WTC11 (cell line): ENCODE measurements around the gene KDM2A. TPM values are rescaled to one million over a fixed set of nuclear protein-coding genes. Genes with fewer than 3 reads are reported as not detected.

ENCODE experiments used
- ATAC-seq: fragments of 200-7000 bp; cut with Tn5 transposase; 2 replicates; pipeline ENCODE4 v1.10.0; 2021; ENCODE audit warnings: mild to moderate bottlenecking, moderate library complexity
- CTCF ChIA-PET: fragments of 300-600 bp; sonication (Branson Sonifier 250); formaldehyde crosslinking; loops from one replicate; lab custom pipeline; 2021; ENCODE audit warnings: antibody characterized with exemption; lab: Charles Lee
- POLR2A ChIA-PET: fragments of 350-600 bp; sonication (Branson Sonifier 250); formaldehyde crosslinking; loops from one replicate; lab custom pipeline; 2021; ENCODE audit warnings: antibody characterized with exemption; lab: Charles Lee
- DNase-seq: peaks from one replicate; pipeline ENCODE4 v3.0.0; 2021; ENCODE audit warnings: low spot score
- H3K27ac Mint-ChIP-seq: 2 replicates; pipeline ENCODE4 v1.8.0; 2021; ENCODE audit warnings: mixed read lengths
- H3K27me3 Mint-ChIP-seq: 2 replicates; pipeline ENCODE4 v1.8.0; 2021; ENCODE audit warnings: low read depth, mild to moderate bottlenecking, moderate library complexity, mixed read lengths
- H3K36me3 Mint-ChIP-seq: 2 replicates; pipeline ENCODE4 v1.8.0; 2021; ENCODE audit warnings: mixed read lengths
- H3K4me1 Mint-ChIP-seq: 2 replicates; pipeline ENCODE4 v1.8.0; 2022; ENCODE audit warnings: mixed read lengths
- H3K4me3 Mint-ChIP-seq: 2 replicates; pipeline ENCODE4 v1.8.0; 2021; ENCODE audit warnings: mild to moderate bottlenecking, moderate library complexity, mixed read lengths
- H3K9me3 Mint-ChIP-seq: 2 replicates; pipeline ENCODE4 v1.8.0; 2021; ENCODE audit warnings: mixed read lengths
- ATF1 ChIP-seq: sonication (generic); formaldehyde crosslinking; IDR thresholded peaks from 2 replicates; pipeline ENCODE4 v1.8.1; 2023; ENCODE audit warnings: mild to moderate bottlenecking, moderate library complexity, missing genetic modification reagents
- EMX1 ChIP-seq: fragments of 250-450 bp; sonication (Bioruptor Pico); IDR thresholded peaks from 2 replicates; pipeline ENCODE4 v1.8.0; 2021; ENCODE audit warnings: mild to moderate bottlenecking
- ESRRA ChIP-seq: sonication (generic); formaldehyde crosslinking; IDR thresholded peaks from 2 replicates; pipeline ENCODE4 v1.8.1; 2022; ENCODE audit warnings: mild to moderate bottlenecking, missing genetic modification reagents, borderline replicate concordance
- ETV6 ChIP-seq: sonication (generic); formaldehyde crosslinking; IDR thresholded peaks from 2 replicates; pipeline ENCODE4 v1.8.1; 2022; ENCODE audit warnings: mild to moderate bottlenecking, missing genetic modification reagents
- IRF2 ChIP-seq: sonication (generic); formaldehyde crosslinking; IDR thresholded peaks from 2 replicates; pipeline ENCODE4 v1.8.0; 2022; ENCODE audit warnings: low read depth, missing genetic modification reagents, borderline replicate concordance
- JAZF1 ChIP-seq: fragments of 250-450 bp; sonication (Bioruptor Pico); IDR thresholded peaks from 2 replicates; pipeline ENCODE4 v1.9.0; 2021; ENCODE audit warnings: moderate library complexity, mild to moderate bottlenecking, inconsistent platforms
- JUN ChIP-seq: sonication (generic); formaldehyde crosslinking; IDR thresholded peaks from 2 replicates; pipeline ENCODE4 v1.8.0; 2023; ENCODE audit warnings: mild to moderate bottlenecking, missing genetic modification reagents
- NFYB ChIP-seq: sonication (generic); formaldehyde crosslinking; conservative IDR thresholded peaks from 2 replicates; pipeline ENCODE4 v1.8.0; 2022; ENCODE audit warnings: low read depth, missing genetic modification reagents
- NR2C2 ChIP-seq: sonication (generic); formaldehyde crosslinking; IDR thresholded peaks from 2 replicates; pipeline ENCODE4 v1.8.0; 2022; ENCODE audit warnings: mild to moderate bottlenecking, missing genetic modification reagents
- PREB ChIP-seq: sonication (generic); formaldehyde crosslinking; IDR thresholded peaks from 2 replicates; pipeline ENCODE4 v1.8.1; 2022; ENCODE audit warnings: mild to moderate bottlenecking, missing genetic modification reagents, moderate library complexity, borderline replicate concordance
- RORB ChIP-seq: fragments of 250-450 bp; sonication (Bioruptor Pico); IDR thresholded peaks from 2 replicates; pipeline ENCODE4 v1.9.0; 2021; ENCODE audit warnings: mild to moderate bottlenecking
- SP1 ChIP-seq: sonication (generic); formaldehyde crosslinking; conservative IDR thresholded peaks from 2 replicates; pipeline ENCODE4 v1.8.1; 2022; ENCODE audit warnings: missing genetic modification reagents
- ZNF219 ChIP-seq: sonication (generic); formaldehyde crosslinking; IDR thresholded peaks from 2 replicates; pipeline ENCODE4 v1.8.0; 2023; ENCODE audit warnings: missing genetic modification reagents, mild to moderate bottlenecking, borderline replicate concordance
- ZNF263 ChIP-seq: sonication (generic); formaldehyde crosslinking; IDR thresholded peaks from 2 replicates; pipeline ENCODE4 v1.8.1; 2022; ENCODE audit warnings: low read depth, mild to moderate bottlenecking, moderate library complexity, missing genetic modification reagents
- ZNF423 ChIP-seq: fragments of 250-450 bp; sonication (Bioruptor Pico); IDR thresholded peaks from 2 replicates; pipeline ENCODE4 v2.1.2; 2022; ENCODE audit warnings: mild to moderate bottlenecking, moderate library complexity
- total RNA-seq: library from RNA; stranded (reverse); gene quantifications from 3 replicates; pipeline ENCODE4 v1.2.3, GENCODE V29; 2021
- TF ChIP-seq, protein P1 (sequence below): fragments of 250-450 bp; sonication (Bioruptor Pico); IDR thresholded peaks from 2 replicates; pipeline ENCODE4 v1.9.0; 2021; ENCODE audit warnings: mild to moderate bottlenecking
- TF ChIP-seq, protein P2 (sequence below): sonication (generic); formaldehyde crosslinking; IDR thresholded peaks from 2 replicates; pipeline ENCODE4 v1.8.0; 2022; ENCODE audit warnings: mild to moderate bottlenecking, missing genetic modification reagents
- TF ChIP-seq, protein P3 (sequence below): sonication (generic); formaldehyde crosslinking; IDR thresholded peaks from 2 replicates; pipeline ENCODE4 v1.8.1; 2022; ENCODE audit warnings: low read depth, missing genetic modification reagents, borderline replicate concordance
- TF ChIP-seq, protein P4 (sequence below): fragments of 250-450 bp; sonication (Bioruptor Pico); IDR thresholded peaks from 2 replicates; pipeline ENCODE4 v1.8.0; 2021; ENCODE audit warnings: mild to moderate bottlenecking
- TF ChIP-seq, protein P5 (sequence below): sonication (generic); formaldehyde crosslinking; IDR thresholded peaks from 2 replicates; pipeline ENCODE4 v1.8.1; 2023; ENCODE audit warnings: mild to moderate bottlenecking, missing genetic modification reagents, moderate library complexity

KDM2A gene
- total RNA-seq, 1 experiment from 2014 or later = 58.0 TPM

GRCh38 chr11:67079065-67079705, 39.9 kb upstream of the KDM2A start:
- no peak overlapping the region for H3K4me3 Mint-ChIP-seq
- TF ChIP-seq ZNF263 (CRISPR knock-in tag) (no peak), ESRRA (no peak), EMX1 (CRISPR knock-in tag) (no peak)
- POLR2A ChIA-PET = interaction anchor here (0.5 kb wide), 1 partner anchor 65 kb away, joined by 3 read pairs; no protein-coding TSS in a partner anchor

GRCh38 chr11:67082071-67082791, 36.8 kb upstream of the KDM2A start:
- peaks cover 24% of the 10 kb centered on the region for H3K4me1 Mint-ChIP-seq
- H3K27me3 Mint-ChIP-seq = no peaks in the 10 kb centered on the region
- H3K9me3 Mint-ChIP-seq = no peaks in the 10 kb centered on the region
- ATAC-seq = peak; percentile 61
- TF ChIP-seq JUN (CRISPR knock-in tag) (no peak), ZNF219 (no peak), PREB (no peak), SP1 (0 out of 2 replicates have a peak, but pooled peaks have one; percentile 12), ZNF423 (CRISPR knock-in tag) (0 out of 2 replicates have a peak, but pooled peaks have one; percentile 38)
- TF ChIP-seq, all 79 proteins: peak for 2
- peak; percentile 52 for DNase-seq
- POLR2A ChIA-PET = interaction anchor here (0.9 kb wide), 1 partner anchor 10 kb away, joined by 3 read pairs; no protein-coding TSS in a partner anchor
- H3K4me3 Mint-ChIP-seq = peak overlapping the region; percentile 62
- no peak overlapping the region for H3K27ac Mint-ChIP-seq
- no peaks in the 10 kb centered on the region for H3K36me3 Mint-ChIP-seq
- CTCF ChIA-PET = interaction anchor here (0.5 to 3.8 kb wide), 27 partner anchors 8 to 946 kb away, joined by 3 to 42 read pairs (median 4); partner anchors contain the start of genes KDM2A and RHOD

More at GRCh38 chr11:67079065-67079705, 39.9 kb upstream of the KDM2A start:
- H3K4me1 Mint-ChIP-seq = peaks cover 27% of the 10 kb centered on the region
- 0 out of 2 replicates have a peak overlapping the region, but pooled peaks have one; percentile 32 for H3K27ac Mint-ChIP-seq
- ATAC-seq = no peak
- H3K36me3 Mint-ChIP-seq = no peaks in the 10 kb centered on the region
- no peaks in the 10 kb centered on the region for H3K9me3 Mint-ChIP-seq
- H3K27me3 Mint-ChIP-seq = no peaks in the 10 kb centered on the region; the same call in 1 of the 2 replicates
- DNase-seq = no peak
- CTCF ChIA-PET = interaction anchor here (3.8 kb wide), 1 partner anchor 24 kb away, joined by 42 read pairs; the partner anchor contains the start of gene RHOD

- ATAC-seq (no peak), DNase-seq (no peak)
- ChIA-PET CTCF (interaction anchor here (0.6 to 1.2 kb wide), 4 partner anchors 11 to 141 kb away, joined by 3 to 5 read pairs (median 3); no protein-coding TSS in a partner anchor), POLR2A (interaction anchor here (0.6 kb wide), 1 partner anchor 8 kb away, joined by 5 read pairs; no protein-coding TSS in a partner anchor)
- H3K9me3 Mint-ChIP-seq = no peaks in the 10 kb centered on the region
- H3K27ac Mint-ChIP-seq = no peak overlapping the region
- no peak overlapping the region for H3K4me3 Mint-ChIP-seq
- H3K27me3 Mint-ChIP-seq = no peaks in the 10 kb centered on the region
- H3K36me3 Mint-ChIP-seq = no peaks in the 10 kb centered on the region
- H3K4me1 Mint-ChIP-seq = peaks cover 17% of the 10 kb centered on the region
- TF ChIP-seq ETV6 (CRISPR knock-in tag) (no peak), NFYB (CRISPR knock-in tag) (no peak), RORB (CRISPR knock-in tag) (no peak), JAZF1 (no peak), IRF2 (no peak), NR2C2 (CRISPR knock-in tag) (no peak), ATF1 (no peak)
- TF ChIP-seq, protein P1, sequence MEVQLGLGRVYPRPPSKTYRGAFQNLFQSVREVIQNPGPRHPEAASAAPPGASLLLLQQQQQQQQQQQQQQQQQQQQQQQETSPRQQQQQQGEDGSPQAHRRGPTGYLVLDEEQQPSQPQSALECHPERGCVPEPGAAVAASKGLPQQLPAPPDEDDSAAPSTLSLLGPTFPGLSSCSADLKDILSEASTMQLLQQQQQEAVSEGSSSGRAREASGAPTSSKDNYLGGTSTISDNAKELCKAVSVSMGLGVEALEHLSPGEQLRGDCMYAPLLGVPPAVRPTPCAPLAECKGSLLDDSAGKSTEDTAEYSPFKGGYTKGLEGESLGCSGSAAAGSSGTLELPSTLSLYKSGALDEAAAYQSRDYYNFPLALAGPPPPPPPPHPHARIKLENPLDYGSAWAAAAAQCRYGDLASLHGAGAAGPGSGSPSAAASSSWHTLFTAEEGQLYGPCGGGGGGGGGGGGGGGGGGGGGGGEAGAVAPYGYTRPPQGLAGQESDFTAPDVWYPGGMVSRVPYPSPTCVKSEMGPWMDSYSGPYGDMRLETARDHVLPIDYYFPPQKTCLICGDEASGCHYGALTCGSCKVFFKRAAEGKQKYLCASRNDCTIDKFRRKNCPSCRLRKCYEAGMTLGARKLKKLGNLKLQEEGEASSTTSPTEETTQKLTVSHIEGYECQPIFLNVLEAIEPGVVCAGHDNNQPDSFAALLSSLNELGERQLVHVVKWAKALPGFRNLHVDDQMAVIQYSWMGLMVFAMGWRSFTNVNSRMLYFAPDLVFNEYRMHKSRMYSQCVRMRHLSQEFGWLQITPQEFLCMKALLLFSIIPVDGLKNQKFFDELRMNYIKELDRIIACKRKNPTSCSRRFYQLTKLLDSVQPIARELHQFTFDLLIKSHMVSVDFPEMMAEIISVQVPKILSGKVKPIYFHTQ (CRISPR knock-in tag) = no peak
- TF ChIP-seq, protein P2, sequence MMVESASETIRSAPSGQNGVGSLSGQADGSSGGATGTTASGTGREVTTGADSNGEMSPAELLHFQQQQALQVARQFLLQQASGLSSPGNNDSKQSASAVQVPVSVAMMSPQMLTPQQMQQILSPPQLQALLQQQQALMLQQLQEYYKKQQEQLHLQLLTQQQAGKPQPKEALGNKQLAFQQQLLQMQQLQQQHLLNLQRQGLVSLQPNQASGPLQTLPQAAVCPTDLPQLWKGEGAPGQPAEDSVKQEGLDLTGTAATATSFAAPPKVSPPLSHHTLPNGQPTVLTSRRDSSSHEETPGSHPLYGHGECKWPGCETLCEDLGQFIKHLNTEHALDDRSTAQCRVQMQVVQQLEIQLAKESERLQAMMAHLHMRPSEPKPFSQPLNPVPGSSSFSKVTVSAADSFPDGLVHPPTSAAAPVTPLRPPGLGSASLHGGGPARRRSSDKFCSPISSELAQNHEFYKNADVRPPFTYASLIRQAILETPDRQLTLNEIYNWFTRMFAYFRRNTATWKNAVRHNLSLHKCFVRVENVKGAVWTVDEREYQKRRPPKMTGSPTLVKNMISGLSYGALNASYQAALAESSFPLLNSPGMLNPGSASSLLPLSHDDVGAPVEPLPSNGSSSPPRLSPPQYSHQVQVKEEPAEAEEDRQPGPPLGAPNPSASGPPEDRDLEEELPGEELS (CRISPR knock-in tag) = no peak
- TF ChIP-seq, protein P3, sequence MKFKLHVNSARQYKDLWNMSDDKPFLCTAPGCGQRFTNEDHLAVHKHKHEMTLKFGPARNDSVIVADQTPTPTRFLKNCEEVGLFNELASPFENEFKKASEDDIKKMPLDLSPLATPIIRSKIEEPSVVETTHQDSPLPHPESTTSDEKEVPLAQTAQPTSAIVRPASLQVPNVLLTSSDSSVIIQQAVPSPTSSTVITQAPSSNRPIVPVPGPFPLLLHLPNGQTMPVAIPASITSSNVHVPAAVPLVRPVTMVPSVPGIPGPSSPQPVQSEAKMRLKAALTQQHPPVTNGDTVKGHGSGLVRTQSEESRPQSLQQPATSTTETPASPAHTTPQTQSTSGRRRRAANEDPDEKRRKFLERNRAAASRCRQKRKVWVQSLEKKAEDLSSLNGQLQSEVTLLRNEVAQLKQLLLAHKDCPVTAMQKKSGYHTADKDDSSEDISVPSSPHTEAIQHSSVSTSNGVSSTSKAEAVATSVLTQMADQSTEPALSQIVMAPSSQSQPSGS = no peak
- TF ChIP-seq, protein P4, sequence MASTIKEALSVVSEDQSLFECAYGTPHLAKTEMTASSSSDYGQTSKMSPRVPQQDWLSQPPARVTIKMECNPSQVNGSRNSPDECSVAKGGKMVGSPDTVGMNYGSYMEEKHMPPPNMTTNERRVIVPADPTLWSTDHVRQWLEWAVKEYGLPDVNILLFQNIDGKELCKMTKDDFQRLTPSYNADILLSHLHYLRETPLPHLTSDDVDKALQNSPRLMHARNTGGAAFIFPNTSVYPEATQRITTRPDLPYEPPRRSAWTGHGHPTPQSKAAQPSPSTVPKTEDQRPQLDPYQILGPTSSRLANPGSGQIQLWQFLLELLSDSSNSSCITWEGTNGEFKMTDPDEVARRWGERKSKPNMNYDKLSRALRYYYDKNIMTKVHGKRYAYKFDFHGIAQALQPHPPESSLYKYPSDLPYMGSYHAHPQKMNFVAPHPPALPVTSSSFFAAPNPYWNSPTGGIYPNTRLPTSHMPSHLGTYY (CRISPR knock-in tag) = no peak
- TF ChIP-seq, protein P5, sequence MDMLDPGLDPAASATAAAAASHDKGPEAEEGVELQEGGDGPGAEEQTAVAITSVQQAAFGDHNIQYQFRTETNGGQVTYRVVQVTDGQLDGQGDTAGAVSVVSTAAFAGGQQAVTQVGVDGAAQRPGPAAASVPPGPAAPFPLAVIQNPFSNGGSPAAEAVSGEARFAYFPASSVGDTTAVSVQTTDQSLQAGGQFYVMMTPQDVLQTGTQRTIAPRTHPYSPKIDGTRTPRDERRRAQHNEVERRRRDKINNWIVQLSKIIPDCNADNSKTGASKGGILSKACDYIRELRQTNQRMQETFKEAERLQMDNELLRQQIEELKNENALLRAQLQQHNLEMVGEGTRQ (CRISPR knock-in tag) = no peak
Observed at GRCh38 chr11:67083786-67084366, 35.2 kb upstream of the KDM2A start.
